ENCODE data around the gene CNPY1. TPM values are rescaled to one million over a fixed set of nuclear protein-coding genes. Genes with fewer than 3 reads are reported as not detected.
A peak's percentile ranks its signal among the peaks of the same experiment; 100 is the strongest.

CNPY1 gene
- polyA plus RNA-seq, 1 of the 3 experiments (the other 2 are of a cell fraction), result not detected

DNA sequence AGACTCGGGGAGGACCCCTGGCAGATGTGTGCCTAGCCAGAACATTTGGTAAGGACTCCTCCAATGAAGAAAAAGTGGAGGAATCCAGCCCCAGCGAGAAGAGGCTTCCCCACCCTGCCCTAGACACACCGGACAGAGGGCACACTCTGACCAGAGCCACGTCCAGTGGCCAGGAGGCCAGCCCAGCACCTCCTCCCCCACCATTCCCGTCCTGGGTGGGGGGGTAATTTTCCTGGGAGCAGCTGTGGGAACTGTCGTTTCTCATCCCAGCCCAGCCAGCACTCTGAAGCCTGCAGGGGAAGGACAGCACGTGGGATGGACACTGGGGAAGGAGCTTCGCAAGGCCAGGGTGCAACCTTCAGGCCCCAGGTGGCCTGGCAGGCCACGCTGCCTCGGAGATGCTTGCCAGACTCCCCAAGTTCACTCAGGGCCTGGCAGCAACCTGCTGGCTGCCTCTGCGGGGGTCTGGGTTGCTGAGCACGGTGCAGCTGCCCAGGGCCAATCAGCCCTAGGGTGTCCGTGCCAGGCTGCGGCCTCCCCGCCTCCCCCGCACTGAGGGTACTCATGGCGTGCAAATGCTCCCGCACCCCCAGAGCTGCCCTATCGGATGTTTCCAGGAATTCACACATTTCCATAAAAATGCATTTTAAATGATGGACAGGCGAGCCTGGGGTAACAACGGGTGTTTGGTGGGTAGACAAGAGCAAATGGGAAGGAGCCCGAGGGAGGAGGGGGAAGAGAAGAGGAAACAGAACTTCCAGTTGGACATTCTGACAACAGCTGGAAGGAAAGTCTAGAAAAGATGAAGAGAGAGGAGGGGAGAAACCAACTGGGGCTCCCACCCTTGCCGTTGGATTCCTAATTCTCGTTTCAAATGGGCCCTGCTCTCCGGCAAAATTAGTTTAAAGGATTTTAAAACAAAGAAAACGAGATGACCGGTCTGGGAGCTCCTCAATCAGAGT, 90.3 kb downstream of the CNPY1 start:
- DNase-seq, result peak; percentile 51
- H3K4me2 ChIP-seq, result peak overlapping the region; percentile 93; the same call in 1 of the 2 replicates
- 11% methylated on average over 25 of the region's 27 CpGs for WGBS (ENCODE audit: low lambda C conversion rate)
- H3K36me3 ChIP-seq (replicated peaks in 1 of 2; ENCODE audit: control insufficient read depth in 1 of 2, insufficient read depth in 2 of 2, low read length in 1 of 2), result no peaks in the 10 kb centered on the region
- H3K27me3 ChIP-seq (ENCODE audit: insufficient read depth), result peaks cover 96% of the 10 kb centered on the region
- CTCF ChIA-PET, result interaction anchor here (1.0 to 1.5 kb wide), 6 partner anchors 10 to 313 kb away, joined by 3 to 5 read pairs (median 4); no protein-coding TSS in a partner anchor
- no peaks in the 10 kb centered on the region for H3F3A ChIP-seq (replicated peaks; ENCODE audit: insufficient read depth)
- peak overlapping the region in 1 of 2 experiments; percentile 64; a peak in 1 of 4 replicates for H3K4me3 ChIP-seq (ENCODE audit: low read depth in 2 of 2, low read length in 1 of 2)
- H3K9me3 ChIP-seq, result no peaks in the 10 kb centered on the region
- POLR2A ChIA-PET, result no interaction called here
- no peak overlapping the region for H3K27ac ChIP-seq (ENCODE audit: low read depth in 2 of 2, low read length in 1 of 2)
- peak overlapping the region; percentile 74; the same call in 1 of the 2 replicates for H2AFZ ChIP-seq (ENCODE audit: low read depth)
- no peak overlapping the region for H3K9ac ChIP-seq
- no peaks in the 10 kb centered on the region for H3K79me2 ChIP-seq (ENCODE audit: insufficient read depth)
- no peaks in the 10 kb centered on the region for H3K9me2 ChIP-seq
- H4K20me1 ChIP-seq (ENCODE audit: insufficient read depth), result peaks cover 17% of the 10 kb centered on the region
- TF ChIP-seq EZH2phosphoT487 (IDR thresholded peaks at IDR 0.05; ENCODE audit: borderline replicate concordance, low read depth) (no peak), RCOR1 (IDR thresholded peaks at IDR 0.05; ENCODE audit: low read length) (no peak), TAF1 (IDR thresholded peaks at IDR 0.05; ENCODE audit: borderline replicate concordance, low read depth, low read length) (no peak), SMC3 (IDR thresholded peaks at IDR 0.05; ENCODE audit: low read depth, low read length) (no peak), FOSL2 (IDR thresholded peaks at IDR 0.05; ENCODE audit: borderline replicate concordance, low read depth) (no peak), MXI1 (IDR thresholded peaks at IDR 0.05; ENCODE audit: low read depth, low read length) (no peak), RAD21 (IDR thresholded peaks at IDR 0.05; ENCODE audit: low read length) (no peak), GABPA (IDR thresholded peaks at IDR 0.05; ENCODE audit: low read depth) (no peak), ELF1 (IDR thresholded peaks at IDR 0.05) (no peak), JUND (IDR thresholded peaks at IDR 0.05) (no peak), EP300 (IDR thresholded peaks at IDR 0.05; ENCODE audit: borderline replicate concordance in 1 of 2, low read depth in 1 of 2, low read length in 1 of 2) (no peak), POLR2AphosphoS5 (IDR thresholded peaks at IDR 0.05; ENCODE audit: low read depth, low read length) (no peak), YY1 (IDR thresholded peaks at IDR 0.05; ENCODE audit: low read depth) (no peak), FOXM1 (IDR thresholded peaks at IDR 0.05; ENCODE audit: low read depth) (no peak), FOXJ3 (CRISPR knock-in tag; IDR thresholded peaks at IDR 0.05) (no peak)
- TF ChIP-seq, protein P1, sequence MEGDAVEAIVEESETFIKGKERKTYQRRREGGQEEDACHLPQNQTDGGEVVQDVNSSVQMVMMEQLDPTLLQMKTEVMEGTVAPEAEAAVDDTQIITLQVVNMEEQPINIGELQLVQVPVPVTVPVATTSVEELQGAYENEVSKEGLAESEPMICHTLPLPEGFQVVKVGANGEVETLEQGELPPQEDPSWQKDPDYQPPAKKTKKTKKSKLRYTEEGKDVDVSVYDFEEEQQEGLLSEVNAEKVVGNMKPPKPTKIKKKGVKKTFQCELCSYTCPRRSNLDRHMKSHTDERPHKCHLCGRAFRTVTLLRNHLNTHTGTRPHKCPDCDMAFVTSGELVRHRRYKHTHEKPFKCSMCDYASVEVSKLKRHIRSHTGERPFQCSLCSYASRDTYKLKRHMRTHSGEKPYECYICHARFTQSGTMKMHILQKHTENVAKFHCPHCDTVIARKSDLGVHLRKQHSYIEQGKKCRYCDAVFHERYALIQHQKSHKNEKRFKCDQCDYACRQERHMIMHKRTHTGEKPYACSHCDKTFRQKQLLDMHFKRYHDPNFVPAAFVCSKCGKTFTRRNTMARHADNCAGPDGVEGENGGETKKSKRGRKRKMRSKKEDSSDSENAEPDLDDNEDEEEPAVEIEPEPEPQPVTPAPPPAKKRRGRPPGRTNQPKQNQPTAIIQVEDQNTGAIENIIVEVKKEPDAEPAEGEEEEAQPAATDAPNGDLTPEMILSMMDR (IDR thresholded peaks at IDR 0.05), result no peak
- TF ChIP-seq, protein P2, sequence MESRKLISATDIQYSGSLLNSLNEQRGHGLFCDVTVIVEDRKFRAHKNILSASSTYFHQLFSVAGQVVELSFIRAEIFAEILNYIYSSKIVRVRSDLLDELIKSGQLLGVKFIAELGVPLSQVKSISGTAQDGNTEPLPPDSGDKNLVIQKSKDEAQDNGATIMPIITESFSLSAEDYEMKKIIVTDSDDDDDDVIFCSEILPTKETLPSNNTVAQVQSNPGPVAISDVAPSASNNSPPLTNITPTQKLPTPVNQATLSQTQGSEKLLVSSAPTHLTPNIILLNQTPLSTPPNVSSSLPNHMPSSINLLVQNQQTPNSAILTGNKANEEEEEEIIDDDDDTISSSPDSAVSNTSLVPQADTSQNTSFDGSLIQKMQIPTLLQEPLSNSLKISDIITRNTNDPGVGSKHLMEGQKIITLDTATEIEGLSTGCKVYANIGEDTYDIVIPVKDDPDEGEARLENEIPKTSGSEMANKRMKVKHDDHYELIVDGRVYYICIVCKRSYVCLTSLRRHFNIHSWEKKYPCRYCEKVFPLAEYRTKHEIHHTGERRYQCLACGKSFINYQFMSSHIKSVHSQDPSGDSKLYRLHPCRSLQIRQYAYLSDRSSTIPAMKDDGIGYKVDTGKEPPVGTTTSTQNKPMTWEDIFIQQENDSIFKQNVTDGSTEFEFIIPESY (IDR thresholded peaks at IDR 0.05; ENCODE audit: borderline replicate concordance, low read depth), result no peak
- TF ChIP-seq, protein P3, sequence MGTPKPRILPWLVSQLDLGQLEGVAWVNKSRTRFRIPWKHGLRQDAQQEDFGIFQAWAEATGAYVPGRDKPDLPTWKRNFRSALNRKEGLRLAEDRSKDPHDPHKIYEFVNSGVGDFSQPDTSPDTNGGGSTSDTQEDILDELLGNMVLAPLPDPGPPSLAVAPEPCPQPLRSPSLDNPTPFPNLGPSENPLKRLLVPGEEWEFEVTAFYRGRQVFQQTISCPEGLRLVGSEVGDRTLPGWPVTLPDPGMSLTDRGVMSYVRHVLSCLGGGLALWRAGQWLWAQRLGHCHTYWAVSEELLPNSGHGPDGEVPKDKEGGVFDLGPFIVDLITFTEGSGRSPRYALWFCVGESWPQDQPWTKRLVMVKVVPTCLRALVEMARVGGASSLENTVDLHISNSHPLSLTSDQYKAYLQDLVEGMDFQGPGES (IDR thresholded peaks at IDR 0.05; ENCODE audit: low read depth, low read length), result no peak
- H3K4me1 ChIP-seq (ENCODE audit: control insufficient read depth in 1 of 2, insufficient read depth in 2 of 2, low read depth in 1 of 2, low read length in 1 of 2), result peaks cover 8% of the 10 kb centered on the region in 2 experiments; a peak in 3 of 4 replicates

All from SK-N-SH (cell line).